Astrocyte of the cerebellum (primary cell): Measurements from ENCODE around the gene ZNF865.

Experiments
- DNase-seq: peaks from one replicate; pipeline ENCODE4 v3.0.0-alpha.2; 2011; ENCODE audit warnings: low read depth
- H3K4me3 ChIP-seq: 2 replicates; pipeline ENCODE4 v1.5.1; 2011; ENCODE audit warnings: mild to moderate bottlenecking, low read depth, low read length, moderate library complexity
- in situ Hi-C: cut with HindIII; loops from 2 replicates; pipeline ENCODE4 v1.10.0; 2017; ENCODE audit warnings: low sequenced_read_pairs
- TF ChIP-seq, protein P1 (sequence below): IDR thresholded peaks from 2 replicates; pipeline ENCODE4 v1.5.1; 2012; ENCODE audit warnings: low read length, low read depth, moderate library complexity, mild to moderate bottlenecking; ENCODE audit errors: missing control alignments

The ZNF865 gene

DNA sequence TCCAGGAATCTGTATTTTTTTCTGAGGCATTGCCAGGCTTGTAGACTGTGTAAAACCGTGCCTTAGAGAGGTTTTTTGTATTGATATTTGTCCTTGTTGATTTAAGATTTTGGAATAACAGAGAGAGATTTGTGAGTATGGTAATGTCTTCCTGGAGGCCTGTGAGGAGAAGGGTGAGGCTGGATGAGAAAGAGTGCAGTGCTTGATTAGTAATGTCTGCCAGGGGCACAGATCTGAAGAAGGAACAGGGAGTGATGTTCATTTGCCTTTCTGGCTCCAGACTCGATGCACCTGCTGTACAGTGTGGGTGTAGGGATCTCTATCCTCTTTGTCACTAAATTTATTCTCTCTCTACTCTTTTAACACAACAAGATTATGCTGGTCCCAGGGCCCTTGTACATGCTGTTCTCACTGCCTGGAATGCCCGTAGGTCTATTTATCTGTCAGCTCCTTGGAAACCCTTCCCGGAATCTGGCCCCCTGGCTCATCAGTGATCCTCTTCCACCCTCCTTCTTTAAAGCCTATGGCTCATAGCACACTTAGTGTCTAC is 10.4 kb upstream of the ZNF865 start:
- in situ Hi-C loops = no loop called here
- TF ChIP-seq, protein P1, sequence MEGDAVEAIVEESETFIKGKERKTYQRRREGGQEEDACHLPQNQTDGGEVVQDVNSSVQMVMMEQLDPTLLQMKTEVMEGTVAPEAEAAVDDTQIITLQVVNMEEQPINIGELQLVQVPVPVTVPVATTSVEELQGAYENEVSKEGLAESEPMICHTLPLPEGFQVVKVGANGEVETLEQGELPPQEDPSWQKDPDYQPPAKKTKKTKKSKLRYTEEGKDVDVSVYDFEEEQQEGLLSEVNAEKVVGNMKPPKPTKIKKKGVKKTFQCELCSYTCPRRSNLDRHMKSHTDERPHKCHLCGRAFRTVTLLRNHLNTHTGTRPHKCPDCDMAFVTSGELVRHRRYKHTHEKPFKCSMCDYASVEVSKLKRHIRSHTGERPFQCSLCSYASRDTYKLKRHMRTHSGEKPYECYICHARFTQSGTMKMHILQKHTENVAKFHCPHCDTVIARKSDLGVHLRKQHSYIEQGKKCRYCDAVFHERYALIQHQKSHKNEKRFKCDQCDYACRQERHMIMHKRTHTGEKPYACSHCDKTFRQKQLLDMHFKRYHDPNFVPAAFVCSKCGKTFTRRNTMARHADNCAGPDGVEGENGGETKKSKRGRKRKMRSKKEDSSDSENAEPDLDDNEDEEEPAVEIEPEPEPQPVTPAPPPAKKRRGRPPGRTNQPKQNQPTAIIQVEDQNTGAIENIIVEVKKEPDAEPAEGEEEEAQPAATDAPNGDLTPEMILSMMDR = no peak
- H3K4me3 ChIP-seq = no peak overlapping the region
- DNase-seq = no peak

DNA sequence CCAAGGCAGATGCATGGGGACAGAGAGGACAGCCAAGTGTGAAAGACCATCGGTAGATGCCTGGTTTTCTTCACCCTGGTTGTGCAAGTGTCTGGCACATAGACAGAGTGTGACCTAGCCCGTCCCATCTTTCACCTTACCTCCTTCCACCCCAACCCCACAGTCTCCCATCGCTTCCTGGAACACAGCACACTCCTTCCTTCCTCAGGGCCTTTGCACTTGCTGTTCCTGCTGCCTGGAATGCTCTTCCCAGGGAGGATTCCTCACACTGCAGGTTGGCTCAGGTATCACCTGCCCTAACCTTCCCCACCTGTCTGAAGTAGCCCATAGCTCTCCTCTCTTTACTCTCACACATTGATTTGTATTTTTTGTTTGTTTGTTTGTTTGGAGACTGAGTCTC is 9.1 kb upstream of the ZNF865 start:
- TF ChIP-seq, protein P1 = no peak
- no peak overlapping the region for H3K4me3 ChIP-seq
- DNase-seq = no peak
- in situ Hi-C loops = no loop called here

DNA sequence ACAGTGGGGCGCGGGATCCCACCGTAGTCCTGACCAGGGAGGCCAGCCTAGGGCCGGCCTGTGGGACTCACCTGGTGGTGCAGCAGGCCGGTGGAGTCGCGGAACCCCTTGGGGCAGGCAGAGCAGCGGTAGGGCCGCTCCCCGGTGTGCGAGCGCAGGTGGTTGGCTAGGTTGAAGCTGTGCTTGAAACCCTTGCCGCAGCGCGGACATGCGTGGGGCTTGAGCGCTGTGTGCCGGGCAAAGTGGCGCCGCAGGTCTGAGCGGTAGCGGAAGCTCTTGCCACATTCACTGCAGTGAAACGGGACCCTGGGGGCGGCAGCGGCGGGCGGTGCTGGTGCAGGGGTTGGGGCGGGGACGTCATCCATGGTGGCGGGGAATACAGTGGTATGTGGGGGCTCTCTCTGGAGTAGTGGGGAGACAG is 7.9 kb upstream of the ZNF865 start:
- H3K4me3 ChIP-seq = no peak overlapping the region

DNA sequence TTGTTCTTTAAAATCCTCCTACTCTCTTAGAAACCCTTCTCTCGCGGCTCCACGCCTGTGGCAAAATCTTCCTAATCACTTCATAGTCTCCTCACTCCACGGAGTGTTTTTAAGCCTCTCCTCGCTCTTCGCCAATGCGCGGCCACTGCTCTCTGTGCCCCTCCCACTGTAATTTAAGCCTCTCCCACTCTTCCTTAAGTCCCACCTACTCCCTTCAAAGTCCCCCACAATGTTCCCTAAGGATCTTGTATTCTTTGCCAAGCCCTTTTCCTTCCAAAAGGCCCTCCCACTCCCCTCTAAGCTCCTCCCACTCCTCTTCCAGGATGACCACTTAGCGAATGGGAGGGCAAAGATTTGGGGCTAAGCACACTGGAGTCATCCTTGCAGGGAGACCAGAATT is 7.4 kb upstream of the ZNF865 start:
- in situ Hi-C loops = no loop called here
- DNase-seq = no peak
- no peak overlapping the region for H3K4me3 ChIP-seq
- TF ChIP-seq, protein P1 = no peak

More for the DNA sequence above, 7.9 kb upstream of the ZNF865 start:
- in situ Hi-C loops = no loop called here
- TF ChIP-seq, protein P1 = no peak
- no peak for DNase-seq

DNA sequence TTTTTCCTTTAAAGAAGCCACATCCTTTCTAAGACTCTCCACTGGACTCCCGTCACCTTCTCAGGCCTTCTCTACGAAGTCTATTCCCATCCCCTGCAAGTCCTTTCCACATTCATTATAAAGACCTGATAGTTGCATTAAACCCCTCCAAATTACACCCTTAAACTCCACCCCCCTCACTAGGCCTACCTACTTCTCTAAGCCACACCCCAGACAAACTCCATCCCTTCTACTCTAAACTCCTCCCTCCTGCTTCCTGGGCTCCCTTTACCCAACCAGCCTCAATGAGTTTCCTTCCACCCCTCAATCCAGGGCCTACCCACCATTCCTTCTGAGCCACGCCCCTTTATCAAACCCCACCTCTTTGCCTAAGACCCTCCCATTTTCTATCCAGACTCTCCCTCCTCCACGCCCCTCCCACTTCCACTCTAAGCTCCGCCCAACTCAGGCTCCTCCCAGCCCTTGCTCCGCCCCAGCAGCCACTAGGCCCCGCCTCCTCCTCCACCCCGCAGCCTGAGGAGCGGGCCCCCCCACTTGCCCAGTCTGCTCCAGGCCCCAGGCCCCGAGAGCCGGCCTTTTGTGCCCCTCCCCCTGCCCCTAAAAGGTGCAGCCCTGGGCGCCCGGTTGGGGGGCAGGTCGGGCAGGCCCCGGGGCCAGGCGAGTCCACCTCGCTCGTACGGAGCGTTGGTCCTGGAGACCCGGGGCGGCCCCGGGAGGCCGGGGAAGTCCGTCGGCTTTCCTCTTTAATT is 6.6 kb upstream of the ZNF865 start:
- TF ChIP-seq, protein P1 = no peak
- H3K4me3 ChIP-seq = peak overlapping the region; percentile 80
- DNase-seq = peak; percentile 91
- in situ Hi-C loops = no loop called here

DNA sequence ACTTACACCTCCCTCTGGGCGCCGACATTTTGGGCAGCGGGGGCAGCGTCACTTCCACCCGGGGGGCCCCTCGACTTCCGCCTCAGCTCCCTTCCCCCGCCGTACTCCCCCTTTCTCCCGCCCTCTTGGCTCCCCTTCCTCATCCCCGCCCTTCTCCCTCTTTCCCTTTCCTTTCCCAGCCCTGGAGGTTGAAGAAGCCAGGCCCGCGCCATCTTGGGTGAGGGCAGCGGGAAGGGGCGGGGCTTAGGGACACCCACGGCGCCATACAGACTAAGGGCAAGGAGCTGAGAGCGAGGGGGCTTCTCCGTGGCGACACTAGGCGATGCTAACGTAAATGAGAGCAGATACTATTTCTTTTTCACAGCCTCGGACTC is 6.0 kb upstream of the ZNF865 start, which contains the start of gene FIZ1:
TSS of gene FIZ1 (minus strand) at position 50 of the 374 bp plus-strand sequence. CDS start 1,652 bp downstream, outside the sequence.
- TF ChIP-seq, protein P1 = no peak
- peak within 1 kb of the TSS; percentile 80 for H3K4me3 ChIP-seq
- in situ Hi-C loops = no loop called here
- DNase-seq = peak; percentile 98
